ENCODE results near the gene SLIT3.

SLIT3 gene

DNA sequence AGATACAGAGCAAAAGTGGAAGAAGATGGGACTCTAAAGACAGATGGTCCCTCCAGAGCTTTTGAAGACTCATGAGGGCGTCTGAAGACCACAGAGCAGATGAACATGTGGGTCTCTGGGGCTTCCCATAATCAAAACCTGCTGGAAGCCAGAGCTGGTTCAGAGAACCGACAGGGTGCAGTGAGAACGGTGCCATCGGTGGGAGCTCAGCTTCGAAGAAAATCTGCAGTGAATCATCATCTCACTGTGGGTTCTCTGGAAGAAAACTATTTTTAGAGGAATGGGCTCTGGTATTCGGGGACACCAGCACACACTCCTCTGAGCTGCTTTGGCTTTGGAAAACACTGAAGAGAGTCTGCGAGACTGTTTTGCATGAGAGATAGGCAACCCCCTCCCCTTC, 499.4 kb downstream of the SLIT3 start:
- peak; percentile 45 for DNase-seq (ENCODE audit: low read depth, low spot score)

DNA sequence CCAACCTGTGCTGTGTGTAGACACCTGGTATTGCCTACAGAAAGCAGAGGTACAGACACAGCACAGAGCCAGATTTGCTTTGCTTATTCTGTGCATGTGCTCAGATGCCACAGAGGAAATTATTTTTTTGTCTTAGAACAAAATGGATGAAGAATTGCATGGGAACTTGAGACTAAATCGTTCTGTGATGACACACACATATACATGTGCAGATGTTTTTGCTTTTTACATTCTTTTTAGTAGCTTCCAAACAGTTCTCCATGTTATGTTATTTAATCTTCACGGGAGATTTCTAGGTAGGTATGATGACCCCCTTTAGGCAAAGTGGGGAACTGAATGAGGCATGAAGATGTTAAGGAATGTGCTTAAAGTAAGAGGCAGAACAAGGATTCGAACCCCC, 500.2 kb downstream of the SLIT3 start:
- DNase-seq (ENCODE audit: low read depth, low spot score) = no peak

DNA sequence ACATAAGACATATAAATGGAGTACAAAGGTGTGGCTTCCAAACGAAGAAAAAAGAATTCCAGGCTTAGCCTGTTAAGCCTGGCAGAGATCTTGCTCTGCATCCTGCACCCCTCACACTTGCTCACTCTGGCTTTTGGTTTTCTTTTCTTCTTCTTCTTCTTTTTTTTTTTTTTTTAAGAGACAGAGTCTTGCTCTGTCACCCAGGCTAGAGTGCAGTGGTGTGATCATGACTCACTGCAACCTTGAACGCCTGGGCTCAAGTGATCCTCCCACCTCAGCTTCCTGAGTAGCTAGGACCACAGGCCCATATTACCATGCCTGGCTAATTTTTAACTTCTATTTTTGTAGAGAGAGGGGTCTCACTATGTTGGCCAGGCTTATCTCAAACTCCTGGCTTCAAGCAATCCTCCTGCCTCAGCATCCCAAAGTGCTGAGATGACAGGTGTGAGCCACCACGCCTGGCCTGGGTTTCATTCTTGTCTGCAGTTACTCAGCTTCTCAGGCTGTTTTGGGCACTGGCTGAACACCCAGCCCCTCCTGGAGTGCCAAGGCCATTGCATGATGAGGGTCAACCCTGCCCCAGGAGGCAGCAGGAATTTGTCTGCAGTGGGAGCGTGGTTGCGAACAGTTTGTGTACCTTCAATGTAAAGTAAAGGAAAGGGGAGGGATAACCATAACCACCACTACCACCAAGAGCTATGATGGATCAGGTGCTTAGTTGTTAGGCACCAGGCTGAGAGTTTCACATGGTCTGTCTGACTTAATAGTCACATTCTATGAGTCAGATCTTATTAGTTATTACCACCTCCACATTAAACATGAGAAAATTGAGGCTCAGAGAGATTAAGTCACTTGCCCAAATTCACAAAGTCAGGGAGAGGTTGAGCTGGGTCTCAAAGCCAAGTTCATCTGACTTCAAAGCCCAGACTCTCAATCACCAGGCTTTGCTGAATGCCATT, 502.6 kb downstream of the SLIT3 start:
- DNase-seq (ENCODE audit: low read depth, low spot score) = no peak

DNA sequence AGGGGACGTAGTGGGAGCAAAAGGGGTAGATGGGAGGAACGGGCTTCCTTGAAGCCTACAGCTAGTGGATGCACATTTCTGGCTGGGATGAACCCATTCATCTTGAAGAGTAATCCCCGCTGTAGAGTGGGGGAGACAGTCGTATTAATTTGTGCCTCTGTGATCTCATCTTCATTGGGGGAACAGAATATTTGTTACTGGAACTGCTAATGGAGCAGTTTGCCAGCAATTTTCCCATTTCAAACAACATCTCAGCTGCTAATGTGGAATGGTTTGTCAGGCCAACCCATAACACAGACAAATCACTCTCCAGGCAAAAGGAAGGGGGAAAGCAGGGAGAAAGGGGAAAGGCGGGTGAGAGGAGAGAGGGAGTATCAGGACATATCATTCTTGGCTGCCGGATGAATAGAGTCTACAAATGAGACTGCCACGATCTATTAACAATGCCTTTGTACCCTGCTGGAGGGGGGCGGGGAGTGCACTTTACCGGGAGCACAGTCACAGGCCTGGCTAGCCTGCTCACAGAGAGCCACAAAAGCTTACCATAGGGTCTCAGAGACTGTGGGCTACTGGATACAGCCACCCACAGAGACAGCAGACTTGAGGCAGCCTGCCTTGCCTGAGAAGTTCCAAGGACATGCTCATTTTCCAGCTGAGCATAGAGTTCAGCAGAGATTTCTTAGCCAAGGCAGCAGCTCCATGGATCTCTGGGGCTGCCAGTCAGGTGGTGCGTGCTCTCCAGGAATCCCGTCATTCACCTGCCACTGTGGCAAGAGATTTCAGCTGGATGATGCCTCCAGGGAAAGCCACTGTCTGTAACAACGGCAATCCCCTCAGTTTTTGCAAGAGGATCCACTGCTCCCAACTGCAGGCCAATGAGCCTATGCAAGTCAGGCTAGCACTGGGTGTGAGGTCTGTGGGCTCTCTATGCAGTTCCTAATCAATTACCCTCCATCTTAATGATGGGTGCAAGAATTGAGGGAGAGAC, 504.1 kb downstream of the SLIT3 start:
- DNase-seq (ENCODE audit: low read depth, low spot score) = no peak

DNA sequence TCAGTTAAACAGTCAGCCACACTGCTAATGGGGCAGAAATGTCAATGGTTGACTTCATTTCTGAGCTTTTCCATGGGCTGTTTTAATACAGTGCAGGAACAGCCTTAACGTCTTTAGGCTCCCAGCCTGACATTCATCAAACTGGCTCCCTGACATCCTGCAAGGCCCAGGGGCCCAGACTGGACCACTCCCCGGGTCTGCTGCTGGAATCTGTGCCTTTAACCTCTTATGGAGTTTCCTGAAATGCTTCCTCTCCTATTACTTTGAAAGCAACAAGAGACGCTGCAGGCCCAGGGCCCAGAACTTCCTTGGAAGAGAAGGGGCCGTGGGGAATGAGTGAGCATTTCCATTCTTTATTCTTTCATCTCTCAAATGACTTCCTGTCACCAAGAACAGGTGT, 504.9 kb downstream of the SLIT3 start:
- no peak for DNase-seq (ENCODE audit: low read depth, low spot score)

DNA sequence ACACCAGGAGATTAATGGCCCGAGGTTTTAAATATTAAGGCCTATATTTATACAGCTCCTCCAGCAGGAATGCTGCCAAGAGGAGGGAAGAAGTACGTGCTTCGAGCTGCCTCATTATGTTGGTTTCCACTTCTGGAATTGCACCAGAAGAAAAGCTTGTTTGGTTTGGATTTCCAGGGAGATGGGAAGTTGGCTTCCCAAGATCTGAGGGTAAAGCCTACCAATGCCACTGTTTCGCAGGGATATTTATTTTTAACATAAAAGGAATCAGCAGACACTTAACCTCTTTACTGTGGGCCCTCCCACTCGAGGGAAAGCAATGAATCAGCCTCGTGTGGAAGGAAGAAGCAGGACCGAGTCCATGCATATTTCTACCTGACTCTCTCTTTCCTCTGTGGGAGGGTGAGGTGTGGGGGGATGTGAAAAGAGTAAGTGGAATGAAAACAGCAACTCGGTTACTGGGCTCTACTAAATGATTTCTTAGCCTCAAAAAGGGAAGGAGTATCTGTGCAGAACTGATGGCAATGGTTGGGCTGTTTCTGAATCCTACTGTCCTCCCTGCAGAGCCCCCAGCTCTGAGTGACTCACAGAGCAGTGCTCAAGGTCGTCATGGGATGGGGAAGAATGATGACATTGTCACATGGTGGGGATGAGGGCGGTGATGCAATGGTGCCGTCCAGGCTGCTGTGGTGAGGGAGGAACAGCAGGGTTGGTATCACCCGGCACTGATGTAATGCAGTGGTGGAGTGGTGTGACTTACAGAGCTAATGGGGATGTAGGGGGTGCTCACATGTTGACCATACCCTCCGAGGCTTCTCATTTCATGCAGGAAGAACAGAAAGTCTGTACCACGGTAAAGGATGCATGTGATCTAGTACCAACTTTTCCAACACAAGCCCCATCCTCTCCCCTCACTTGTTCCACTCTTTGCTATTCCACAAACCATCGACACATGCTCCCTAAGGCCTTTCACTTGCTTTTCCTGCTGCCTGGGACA, 506.8 kb downstream of the SLIT3 start:
- DNase-seq (ENCODE audit: low read depth, low spot score) = peak; percentile 83

DNA sequence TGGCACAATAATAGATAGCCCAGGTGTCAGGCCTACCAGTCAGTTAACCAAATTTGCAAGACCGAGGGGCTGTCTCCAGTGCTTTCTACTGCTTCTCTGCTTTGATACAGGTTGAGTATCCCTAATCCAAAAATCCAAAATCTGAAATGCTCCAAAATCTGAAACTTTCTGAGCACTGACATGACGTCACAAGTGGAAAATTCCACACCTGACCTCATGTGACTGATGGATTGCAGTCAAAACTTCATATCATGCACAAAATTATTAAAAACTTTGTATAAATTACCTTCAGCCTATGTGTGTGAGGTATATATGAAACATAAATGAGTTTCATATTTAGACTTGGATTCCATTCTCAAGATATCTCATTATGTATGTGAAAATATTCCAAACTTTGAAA, 508.3 kb downstream of the SLIT3 start:
- no peak for DNase-seq (ENCODE audit: low read depth, low spot score)

DNA sequence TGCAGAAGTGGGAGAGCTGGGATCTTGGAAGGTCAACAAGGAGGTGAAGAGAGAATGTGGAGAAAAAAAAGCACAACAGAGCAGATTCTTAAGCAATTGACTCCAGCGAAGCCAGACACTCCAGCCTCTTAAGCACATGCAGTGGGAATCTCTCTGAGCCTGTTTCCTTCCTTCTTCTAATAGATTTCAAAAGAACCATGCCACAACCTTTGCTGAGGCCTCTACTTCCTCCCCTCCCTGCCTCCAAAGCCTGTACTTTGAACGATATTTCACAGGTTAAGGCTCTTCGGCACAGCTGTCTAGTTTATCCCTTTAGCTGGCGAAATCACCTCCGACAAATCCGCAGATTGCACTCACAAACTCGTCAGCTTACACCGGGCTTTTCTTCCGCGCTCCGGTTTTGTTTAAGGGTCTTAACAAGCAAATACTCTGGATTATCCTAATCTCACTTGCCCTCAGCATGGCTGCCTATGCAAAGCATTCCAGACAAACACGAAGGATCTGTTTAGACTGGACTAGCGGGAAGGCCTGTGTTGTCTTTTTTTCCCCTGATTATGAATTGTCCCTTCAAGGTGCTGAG, 510.2 kb downstream of the SLIT3 start:
- DNase-seq (ENCODE audit: low read depth, low spot score) = no peak

DNA sequence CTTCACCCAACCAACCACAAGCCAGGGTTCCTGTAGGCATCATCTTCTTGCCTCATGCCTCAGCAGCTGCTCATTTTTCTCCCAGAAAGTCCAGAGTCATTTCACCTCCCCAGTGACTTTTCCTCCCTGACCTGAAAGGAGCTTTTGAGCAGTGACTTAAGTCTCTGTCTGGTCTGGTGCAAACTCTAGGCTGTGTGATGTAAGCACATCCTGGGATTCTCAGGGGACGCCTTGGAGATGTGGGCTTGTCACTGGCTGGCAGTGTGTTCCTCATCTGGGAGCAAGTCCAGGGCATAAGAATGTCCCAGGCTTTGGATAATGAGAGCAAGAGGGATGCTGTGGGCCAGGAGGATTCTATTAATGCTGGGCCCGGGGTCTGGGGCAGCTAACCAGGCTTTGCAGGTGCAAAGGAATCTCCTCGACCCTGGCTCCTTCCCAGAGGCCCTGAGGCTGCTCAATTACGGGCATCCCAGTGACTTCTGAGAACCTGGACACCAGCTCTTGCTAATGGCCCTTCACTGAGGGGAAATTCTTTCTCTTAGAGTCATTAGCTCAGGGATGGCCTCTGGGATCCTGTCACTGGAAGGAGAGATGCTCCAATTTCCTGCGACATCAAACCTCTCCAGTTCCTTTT, 510.8 kb downstream of the SLIT3 start:
- DNase-seq (ENCODE audit: low read depth, low spot score) = no peak

DNA sequence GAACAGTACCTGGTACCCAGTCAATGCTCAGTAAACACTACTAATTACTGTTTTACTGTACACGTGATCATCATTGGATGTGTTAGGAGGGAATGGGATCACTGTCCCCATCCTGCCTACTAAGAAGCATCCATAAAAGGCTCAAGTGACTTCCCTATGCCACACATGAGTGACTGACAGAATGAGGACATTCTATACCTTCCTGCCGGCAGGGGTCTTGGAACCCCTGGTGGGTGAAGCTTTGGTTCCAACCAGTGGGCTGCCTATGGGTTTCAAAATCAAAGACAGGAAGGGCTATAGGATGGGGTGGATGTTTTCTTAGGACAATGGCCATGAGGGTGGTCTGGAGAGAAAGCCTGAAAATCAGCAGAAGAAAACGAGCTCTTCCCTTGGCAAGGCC, 512.2 kb downstream of the SLIT3 start:
- no peak for DNase-seq (ENCODE audit: low read depth, low spot score)

DNA sequence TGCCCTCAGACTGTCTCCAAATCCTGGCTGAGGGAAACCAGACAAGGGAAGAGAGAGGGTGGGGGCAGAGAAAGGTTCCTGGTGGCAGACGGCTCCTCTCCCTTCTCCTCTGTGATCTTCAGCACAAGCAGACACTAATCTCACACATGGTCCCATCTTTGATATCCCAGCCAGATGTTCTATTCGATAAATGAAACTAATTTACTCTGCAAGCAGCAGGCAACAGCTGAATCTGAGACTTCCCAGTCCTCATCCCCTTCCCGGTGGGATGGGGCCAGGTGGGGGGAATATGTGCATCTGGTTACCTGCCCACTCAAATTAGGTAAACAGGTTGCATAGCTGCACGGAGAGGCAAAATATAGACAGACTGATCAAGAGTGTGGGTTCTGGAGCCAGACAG, 512.8 kb downstream of the SLIT3 start:
- DNase-seq (ENCODE audit: low read depth, low spot score) = no peak

DNA sequence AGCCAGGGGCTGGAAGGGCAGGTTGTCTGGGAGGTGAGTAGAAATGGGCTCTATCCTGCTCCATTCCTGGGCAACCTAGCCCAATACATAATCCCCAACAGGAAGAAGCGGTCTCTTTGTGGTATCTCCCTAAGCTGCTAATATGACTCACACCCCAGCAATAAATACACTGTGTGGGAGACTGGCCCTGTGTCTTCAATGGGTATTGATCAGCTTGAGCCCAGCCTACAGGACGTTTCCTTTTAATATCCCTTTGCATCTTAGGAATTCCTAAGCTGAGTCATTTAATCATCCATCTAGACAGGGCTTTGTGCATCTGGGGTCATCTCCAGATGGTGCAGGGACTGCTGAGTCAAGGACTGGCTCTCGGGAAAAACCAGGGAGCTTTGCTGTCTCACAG, 514.8 kb downstream of the SLIT3 start:
- peak; percentile 16 for DNase-seq (ENCODE audit: low read depth, low spot score)

DNA sequence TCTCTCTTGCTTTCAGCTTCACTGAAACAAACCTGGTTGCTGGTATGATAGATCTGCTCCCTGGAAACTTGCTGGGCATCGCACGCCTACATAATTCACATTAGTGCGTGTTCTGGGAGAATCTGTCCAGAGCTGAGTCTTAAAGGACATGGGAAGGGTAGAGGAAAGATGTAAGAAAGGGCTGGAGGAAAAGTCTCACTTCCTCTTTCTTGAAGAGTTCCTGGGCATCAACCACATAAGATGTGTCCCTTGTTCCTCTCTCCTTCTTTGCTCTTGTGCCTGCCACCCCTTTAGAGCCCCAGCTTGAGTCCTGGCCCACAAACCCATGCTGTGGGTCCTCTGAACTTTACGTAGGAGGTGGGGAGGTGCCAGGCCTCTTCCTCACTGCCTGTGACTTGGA, 516.5 kb downstream of the SLIT3 start:
- no peak for DNase-seq (ENCODE audit: low read depth, low spot score)

DNA sequence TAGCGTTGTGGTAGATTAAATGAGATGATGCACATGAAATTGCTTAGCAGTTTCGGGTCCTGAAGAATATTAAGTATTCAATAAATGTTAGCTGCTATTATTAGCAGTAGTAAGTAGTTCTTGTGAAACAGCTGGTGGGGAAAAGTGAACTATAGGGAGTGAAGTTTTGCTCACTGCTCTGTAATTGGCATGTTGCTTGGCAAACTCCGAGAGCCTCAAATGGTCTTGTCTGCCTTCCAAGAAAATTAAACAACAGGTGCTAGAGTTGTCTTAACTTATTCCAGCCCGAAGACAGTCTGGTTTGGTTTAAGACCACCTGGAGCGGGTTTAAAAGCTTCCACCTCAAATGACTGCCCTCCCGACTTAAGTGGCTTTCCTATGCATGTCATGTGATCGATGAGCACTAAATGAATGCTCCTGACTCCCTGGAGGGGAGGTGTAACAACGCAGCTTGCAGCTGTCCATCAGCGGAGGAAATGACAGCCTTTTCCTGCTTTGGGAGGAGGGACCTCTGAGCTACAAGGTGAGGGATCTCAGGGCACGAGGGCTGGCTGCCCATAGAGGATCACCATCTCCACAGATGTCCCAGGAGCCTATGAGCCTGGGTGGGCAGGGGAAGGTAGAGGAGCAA, 518.9 kb downstream of the SLIT3 start:
- no peak for DNase-seq (ENCODE audit: low read depth, low spot score)

DNA sequence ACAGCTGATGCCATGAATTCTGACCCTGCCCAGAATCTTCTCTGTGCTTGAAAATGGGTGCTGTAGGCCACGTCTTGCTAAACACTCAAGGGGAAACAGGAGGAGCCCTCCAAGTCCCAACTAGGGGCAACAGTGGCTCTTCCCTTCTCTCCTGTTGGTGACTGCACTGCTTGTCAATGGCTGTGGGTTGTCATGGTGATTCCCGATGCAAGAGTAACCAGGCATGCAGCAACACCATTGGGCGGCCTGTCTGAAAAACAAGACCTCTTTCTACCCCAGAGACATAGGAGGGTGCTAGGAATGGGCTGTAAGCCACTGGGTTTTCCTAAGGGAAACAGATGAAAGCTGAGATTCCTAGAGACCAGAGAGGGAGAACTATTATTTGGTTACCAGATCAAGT, 520.1 kb downstream of the SLIT3 start:
- DNase-seq (ENCODE audit: low read depth, low spot score) = no peak

DNA sequence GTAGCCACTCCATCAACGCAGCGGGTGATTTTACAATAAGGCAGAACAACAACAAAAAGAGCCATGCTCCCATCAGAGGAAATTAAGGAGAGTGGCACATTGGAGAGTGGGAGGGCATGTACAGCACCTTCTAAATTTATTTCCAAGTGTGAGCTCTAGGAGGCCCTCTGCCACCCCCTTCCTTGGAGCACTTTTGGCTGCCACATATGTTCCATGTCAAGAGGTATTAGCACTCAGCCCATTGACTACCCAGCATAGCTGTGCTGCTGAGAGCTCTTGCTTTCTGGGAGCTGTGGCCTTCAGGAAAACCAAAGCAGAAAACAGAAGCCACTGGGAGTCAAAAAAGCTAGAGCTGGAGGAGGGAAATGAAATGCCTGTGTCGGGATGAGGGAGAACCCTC, 521.6 kb downstream of the SLIT3 start:
- no peak for DNase-seq (ENCODE audit: low read depth, low spot score)

DNA sequence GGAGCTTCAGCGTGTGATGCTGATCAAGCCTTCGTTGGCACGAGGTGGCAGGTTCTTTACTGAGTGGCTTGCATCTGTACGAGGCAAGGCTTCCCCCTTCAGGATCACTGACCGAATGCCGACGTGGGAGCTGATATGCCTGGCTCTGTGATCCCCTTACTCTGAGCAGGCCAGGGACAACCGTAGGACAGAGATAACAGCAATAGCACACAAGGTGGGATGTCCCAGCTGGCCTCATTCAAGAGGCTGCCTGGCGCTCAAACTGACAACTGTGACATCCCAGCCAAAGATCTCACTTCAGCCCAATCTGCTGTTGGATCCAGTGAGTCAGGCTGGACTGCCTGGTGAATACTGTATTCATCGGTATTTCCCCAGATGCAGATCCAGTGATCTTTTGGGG, 522.4 kb downstream of the SLIT3 start:
- DNase-seq (ENCODE audit: low read depth, low spot score) = no peak

DNA sequence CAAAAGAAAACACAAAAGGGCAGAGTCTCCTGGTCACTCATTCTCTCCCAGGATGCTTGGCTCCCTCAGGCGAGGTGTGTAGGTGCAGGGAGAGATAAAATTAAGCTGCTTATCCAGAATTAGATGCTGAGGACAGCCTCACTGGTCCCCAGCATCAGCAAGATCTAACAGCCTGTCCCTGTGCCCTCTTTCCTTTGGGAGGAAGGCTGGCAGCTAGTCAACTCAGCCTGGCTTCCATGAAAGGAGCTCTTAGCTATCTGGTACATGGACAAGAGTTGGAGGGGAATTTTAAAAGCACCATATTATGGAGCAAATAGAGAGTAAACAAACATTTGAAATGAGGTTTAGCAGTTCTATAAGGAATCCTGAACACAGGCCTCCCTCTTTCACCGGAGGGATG, 523.3 kb downstream of the SLIT3 start:
- no peak for DNase-seq (ENCODE audit: low read depth, low spot score)

DNA sequence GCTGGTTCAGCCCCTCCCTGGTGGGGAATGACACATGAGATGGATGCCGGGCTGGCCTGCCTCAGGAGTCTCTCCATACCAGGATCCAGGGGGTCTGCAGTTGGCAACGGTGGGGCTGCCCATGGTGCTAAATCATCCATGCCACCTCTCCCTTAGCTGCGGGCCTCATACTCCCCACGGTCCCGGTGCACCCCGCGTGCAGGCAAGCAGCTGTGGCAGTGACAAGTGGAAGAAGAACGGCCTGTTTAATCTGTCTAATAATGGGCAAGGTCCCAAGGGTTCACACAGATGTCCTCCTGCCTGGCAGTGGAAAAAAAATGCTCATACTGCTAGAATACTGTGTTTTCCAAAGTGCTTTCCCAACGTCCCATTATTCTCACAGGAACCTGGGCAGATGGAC, 524.9 kb downstream of the SLIT3 start:
- DNase-seq (ENCODE audit: low read depth, low spot score) = no peak

DNA sequence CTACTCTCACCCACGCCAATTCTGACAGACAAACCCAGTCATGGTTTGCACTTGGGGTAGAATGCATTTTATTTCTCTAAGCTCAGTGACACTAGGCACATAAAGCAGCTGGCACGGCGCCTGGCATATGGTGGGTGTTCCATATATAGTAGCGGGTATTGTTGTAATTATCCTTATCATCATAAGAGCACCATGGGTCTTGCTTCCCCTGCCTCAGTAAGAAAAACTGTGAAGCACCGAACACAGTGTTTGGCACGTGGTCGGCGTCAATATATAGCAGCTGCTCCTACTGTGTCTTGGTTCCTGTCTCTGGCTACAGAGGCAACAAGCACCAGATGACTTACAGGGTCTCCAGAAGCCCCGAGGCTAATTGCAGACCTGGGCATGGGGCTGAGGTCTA, 527.7 kb downstream of the SLIT3 start:
- no peak for DNase-seq (ENCODE audit: low read depth, low spot score)
